ENCODE results near the gene MYL9. TPM values are rescaled to one million over a fixed set of nuclear protein-coding genes. Genes with fewer than 3 reads are reported as not detected.

MYL9 gene
- total and polyA plus RNA-seq, 2 experiments from 2014 or later, result 29.7 to 100 TPM

DNA sequence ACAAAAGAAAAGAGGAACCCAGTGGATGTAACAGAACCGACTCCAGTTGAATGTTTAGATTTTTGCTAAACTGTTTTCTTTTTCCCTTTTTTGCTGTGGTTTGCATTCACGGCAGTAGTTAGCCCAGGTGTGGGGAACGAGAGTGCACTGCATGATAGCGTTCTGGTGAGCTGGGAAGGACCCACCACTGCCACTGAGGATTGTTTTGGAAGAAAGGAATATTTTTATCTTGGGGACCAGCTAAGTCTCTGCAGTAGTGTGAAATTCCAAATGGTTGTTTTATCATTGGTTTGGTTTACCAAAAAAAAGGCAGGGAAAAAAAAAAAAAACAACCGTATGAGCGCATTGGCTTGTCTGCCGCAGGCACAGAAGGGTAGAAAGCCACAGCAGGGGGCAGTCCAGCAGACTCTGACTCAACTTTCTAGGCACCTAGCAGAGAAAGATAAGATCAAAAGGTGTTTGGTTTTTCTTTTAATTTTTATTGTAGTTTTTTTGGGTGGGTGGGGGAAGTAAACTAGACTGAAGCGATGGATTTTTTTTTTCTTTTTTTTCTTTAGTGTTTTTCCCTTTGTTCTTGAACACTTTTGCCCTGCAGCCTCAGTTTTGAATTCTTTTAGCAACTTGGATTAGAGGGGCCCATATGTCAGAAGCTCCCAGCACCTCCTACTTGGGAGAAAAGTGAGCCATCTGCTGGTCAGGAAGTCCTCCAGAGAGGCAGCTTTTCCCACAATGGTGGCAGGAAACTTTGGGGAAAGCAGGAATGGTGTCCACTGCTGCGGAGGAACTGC lies 50.7 kb downstream of the MYL9 start:
- Histone ChIP-seq H3K36me3 (ENCODE audit: insufficient read depth) (0 out of 2 replicates have a peak, but pooled peaks cover 2% of the 10 kb centered on the region), H3K4me1 (ENCODE audit: insufficient read depth) (peaks cover 15% of the 10 kb centered on the region; the same call in 1 of the 2 replicates), H4K20me1 (replicated peaks; ENCODE audit: insufficient read depth) (peaks cover 2% of the 10 kb centered on the region; the same call in 1 of the 2 replicates), H2AFZ (no peak overlapping the region), H3K79me2 (replicated peaks; ENCODE audit: insufficient read depth) (peaks cover 7% of the 10 kb centered on the region), H3F3A (replicated peaks; ENCODE audit: low read depth) (peaks cover 8% of the 10 kb centered on the region), H3K27ac (ENCODE audit: low read depth) (peak overlapping the region; percentile 36; the same call in 1 of the 2 replicates), H3K9me2 (ENCODE audit: insufficient read depth) (0 out of 2 replicates have a peak, but pooled peaks cover 2% of the 10 kb centered on the region), H3K4me3 (no peak overlapping the region), H3K4me2 (no peak overlapping the region), H3K27me3 (ENCODE audit: insufficient read depth) (no peaks in the 10 kb centered on the region)
- DNase-seq (ENCODE audit: low spot score) (peak; percentile 76), ATAC-seq (peak; percentile 81)
- Mint-ChIP-seq H3K4me3 (no peak overlapping the region), H3K36me3 (ENCODE audit: low read depth) (peaks cover 74% of the 10 kb centered on the region), H3K4me1 (peaks cover 34% of the 10 kb centered on the region), H3K27ac (peak overlapping the region; percentile 50; the same call in 1 of the 2 replicates), H3K27me3 (ENCODE audit: insufficient read depth, low read depth, poor library complexity) (peaks cover 5% of the 10 kb centered on the region), H3K9me3 (peaks cover 11% of the 10 kb centered on the region; the same call in 2 of the 3 replicates)
- TF ChIP-seq, protein P1, sequence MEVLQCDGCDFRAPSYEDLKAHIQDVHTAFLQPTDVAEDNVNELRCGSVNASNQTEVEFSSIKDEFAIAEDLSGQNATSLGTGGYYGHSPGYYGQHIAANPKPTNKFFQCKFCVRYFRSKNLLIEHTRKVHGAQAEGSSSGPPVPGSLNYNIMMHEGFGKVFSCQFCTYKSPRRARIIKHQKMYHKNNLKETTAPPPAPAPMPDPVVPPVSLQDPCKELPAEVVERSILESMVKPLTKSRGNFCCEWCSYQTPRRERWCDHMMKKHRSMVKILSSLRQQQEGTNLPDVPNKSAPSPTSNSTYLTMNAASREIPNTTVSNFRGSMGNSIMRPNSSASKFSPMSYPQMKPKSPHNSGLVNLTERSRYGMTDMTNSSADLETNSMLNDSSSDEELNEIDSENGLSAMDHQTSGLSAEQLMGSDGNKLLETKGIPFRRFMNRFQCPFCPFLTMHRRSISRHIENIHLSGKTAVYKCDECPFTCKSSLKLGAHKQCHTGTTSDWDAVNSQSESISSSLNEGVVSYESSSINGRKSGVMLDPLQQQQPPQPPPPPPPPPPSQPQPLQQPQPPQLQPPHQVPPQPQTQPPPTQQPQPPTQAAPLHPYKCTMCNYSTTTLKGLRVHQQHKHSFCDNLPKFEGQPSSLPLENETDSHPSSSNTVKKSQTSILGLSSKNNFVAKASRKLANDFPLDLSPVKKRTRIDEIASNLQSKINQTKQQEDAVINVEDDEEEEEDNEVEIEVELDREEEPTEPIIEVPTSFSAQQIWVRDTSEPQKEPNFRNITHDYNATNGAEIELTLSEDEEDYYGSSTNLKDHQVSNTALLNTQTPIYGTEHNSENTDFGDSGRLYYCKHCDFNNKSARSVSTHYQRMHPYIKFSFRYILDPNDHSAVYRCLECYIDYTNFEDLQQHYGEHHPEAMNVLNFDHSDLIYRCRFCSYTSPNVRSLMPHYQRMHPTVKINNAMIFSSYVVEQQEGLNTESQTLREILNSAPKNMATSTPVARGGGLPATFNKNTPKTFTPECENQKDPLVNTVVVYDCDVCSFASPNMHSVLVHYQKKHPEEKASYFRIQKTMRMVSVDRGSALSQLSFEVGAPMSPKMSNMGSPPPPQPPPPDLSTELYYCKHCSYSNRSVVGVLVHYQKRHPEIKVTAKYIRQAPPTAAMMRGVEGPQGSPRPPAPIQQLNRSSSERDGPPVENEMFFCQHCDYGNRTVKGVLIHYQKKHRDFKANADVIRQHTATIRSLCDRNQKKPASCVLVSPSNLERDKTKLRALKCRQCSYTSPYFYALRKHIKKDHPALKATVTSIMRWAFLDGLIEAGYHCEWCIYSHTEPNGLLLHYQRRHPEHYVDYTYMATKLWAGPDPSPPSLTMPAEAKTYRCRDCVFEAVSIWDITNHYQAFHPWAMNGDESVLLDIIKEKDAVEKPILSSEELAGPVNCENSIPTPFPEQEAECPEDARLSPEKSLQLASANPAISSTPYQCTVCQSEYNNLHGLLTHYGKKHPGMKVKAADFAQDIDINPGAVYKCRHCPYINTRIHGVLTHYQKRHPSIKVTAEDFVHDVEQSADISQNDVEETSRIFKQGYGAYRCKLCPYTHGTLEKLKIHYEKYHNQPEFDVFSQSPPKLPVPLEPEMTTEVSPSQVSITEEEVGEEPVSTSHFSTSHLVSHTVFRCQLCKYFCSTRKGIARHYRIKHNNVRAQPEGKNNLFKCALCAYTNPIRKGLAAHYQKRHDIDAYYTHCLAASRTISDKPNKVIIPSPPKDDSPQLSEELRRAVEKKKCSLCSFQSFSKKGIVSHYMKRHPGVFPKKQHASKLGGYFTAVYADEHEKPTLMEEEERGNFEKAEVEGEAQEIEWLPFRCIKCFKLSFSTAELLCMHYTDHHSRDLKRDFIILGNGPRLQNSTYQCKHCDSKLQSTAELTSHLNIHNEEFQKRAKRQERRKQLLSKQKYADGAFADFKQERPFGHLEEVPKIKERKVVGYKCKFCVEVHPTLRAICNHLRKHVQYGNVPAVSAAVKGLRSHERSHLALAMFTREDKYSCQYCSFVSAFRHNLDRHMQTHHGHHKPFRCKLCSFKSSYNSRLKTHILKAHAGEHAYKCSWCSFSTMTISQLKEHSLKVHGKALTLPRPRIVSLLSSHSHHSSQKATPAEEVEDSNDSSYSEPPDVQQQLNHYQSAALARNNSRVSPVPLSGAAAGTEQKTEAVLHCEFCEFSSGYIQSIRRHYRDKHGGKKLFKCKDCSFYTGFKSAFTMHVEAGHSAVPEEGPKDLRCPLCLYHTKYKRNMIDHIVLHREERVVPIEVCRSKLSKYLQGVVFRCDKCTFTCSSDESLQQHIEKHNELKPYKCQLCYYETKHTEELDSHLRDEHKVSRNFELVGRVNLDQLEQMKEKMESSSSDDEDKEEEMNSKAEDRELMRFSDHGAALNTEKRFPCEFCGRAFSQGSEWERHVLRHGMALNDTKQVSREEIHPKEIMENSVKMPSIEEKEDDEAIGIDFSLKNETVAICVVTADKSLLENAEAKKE (CRISPR knock-in tag; IDR thresholded peaks at IDR 0.05), result no peak
- TF ChIP-seq, protein P2, sequence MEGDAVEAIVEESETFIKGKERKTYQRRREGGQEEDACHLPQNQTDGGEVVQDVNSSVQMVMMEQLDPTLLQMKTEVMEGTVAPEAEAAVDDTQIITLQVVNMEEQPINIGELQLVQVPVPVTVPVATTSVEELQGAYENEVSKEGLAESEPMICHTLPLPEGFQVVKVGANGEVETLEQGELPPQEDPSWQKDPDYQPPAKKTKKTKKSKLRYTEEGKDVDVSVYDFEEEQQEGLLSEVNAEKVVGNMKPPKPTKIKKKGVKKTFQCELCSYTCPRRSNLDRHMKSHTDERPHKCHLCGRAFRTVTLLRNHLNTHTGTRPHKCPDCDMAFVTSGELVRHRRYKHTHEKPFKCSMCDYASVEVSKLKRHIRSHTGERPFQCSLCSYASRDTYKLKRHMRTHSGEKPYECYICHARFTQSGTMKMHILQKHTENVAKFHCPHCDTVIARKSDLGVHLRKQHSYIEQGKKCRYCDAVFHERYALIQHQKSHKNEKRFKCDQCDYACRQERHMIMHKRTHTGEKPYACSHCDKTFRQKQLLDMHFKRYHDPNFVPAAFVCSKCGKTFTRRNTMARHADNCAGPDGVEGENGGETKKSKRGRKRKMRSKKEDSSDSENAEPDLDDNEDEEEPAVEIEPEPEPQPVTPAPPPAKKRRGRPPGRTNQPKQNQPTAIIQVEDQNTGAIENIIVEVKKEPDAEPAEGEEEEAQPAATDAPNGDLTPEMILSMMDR (conservative IDR thresholded peaks at IDR 0.05; ENCODE audit: low read depth in 2 of 2), result peak; percentile 55 to 81

Measured in GM23338 (cell line).